ENCODE measurements around the gene KRT74.

GRCh38 chr12:52575256-52575655, 1.6 kb upstream of the KRT74 start:
- TF ChIP-seq CTCF (IDR thresholded peaks at IDR 0.05; ENCODE audit: control extremely low read depth in 1 of 3, insufficient read depth in 1 of 3, low read depth in 1 of 3, low read length in 3 of 3) = no peak
- no peak for TF ChIP-seq CHD1 (IDR thresholded peaks at IDR 0.05; ENCODE audit: low read depth, low read length)
- no peak for TF ChIP-seq ATF2 (IDR thresholded peaks at IDR 0.05; ENCODE audit: low read length)
- no peak for TF ChIP-seq POLR2A (IDR thresholded peaks at IDR 0.05; ENCODE audit: control extremely low read depth in 1 of 2, low read depth in 2 of 2, low read length in 2 of 2)
- no peak for TF ChIP-seq CEBPB (IDR thresholded peaks at IDR 0.05; ENCODE audit: low read depth, low read length)
- no peak for TF ChIP-seq EP300 (IDR thresholded peaks at IDR 0.05; ENCODE audit: borderline replicate concordance in 1 of 2, low read depth in 2 of 2, low read length in 2 of 2)
- TF ChIP-seq POLR2AphosphoS5 (IDR thresholded peaks at IDR 0.05; ENCODE audit: low read depth, low read length) = no peak
- TF ChIP-seq USF2 (IDR thresholded peaks at IDR 0.05; ENCODE audit: low read length) = no peak
- TF ChIP-seq EZH2 (IDR thresholded peaks at IDR 0.05; ENCODE audit: low read depth, low read length, severe bottlenecking) = no peak
- no peak for TF ChIP-seq NANOG (IDR thresholded peaks at IDR 0.05; ENCODE audit: insufficient read depth, low read depth, low read length, poor library complexity, severe bottlenecking)
- no peak for TF ChIP-seq JUN (IDR thresholded peaks at IDR 0.05; ENCODE audit: low read depth, low read length)
- no peak for TF ChIP-seq YY1 (IDR thresholded peaks at IDR 0.05; ENCODE audit: low read depth, low read length)
- TF ChIP-seq CHD2 (IDR thresholded peaks at IDR 0.05; ENCODE audit: low read length) = no peak
- TF ChIP-seq BACH1 (IDR thresholded peaks at IDR 0.05; ENCODE audit: low read length) = no peak
